Measurements from ENCODE around the gene SLC6A3. TPM values are rescaled to one million over a fixed set of nuclear protein-coding genes. Genes with fewer than 3 reads are reported as not detected.

SLC6A3 gene
- total and polyA plus RNA-seq, 9 of the 15 experiments (the other 6 are each of a cell fraction or from before 2014, with no cell fraction given): not detected

DNA sequence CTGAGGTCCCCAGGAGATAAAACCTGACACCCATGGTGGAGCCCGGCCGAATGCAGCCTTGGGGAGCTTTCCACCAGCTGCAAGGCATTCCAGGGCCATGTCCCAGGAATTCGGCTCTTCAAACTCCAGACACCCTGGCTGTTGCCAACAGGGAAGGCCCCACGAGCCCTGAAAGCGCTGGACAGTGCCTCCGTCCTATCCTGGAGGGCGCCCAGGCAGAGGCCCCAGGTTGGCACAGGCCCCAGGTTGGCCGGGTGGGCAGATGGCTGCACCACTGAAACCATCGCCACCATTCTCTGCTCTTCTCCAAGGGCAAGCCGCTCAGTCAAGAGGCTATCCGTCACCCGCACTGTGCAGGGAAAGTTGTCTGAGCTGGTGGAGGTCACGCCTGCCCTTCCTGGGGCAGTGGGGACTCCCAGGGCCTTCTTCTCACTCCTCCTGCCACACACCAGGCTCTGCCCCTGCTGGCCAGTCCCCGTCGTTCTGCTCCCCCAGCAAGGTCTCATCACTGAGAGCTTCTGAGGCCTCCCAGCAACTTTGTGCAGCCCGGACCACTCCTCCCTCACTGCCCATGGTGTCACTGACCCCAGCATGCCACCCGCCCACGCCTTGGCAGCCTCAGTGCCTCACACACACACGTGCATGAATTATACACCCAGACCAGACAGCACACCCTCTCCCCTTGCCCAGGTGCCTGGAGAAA is 21.2 kb downstream of the SLC6A3 start:
- in situ Hi-C loops (cut with MboI): no loop called here
- WGBS (ENCODE audit: insufficient coverage, low coverage, missing lambda C conversion rate): 2% methylated on average over 19 of the region's 19 CpGs
- BruUV-seq (replicated peaks): no TSS peak
- TF ChIP-seq ZNF79 (CRISPR knock-in tag; IDR thresholded peaks at IDR 0.05; ENCODE audit: low read depth) (no peak), CHD7 (IDR thresholded peaks at IDR 0.05; ENCODE audit: low read depth, low read length) (no peak), ZNF232 (CRISPR knock-in tag; IDR thresholded peaks at IDR 0.05) (no peak), SOX6 (IDR thresholded peaks at IDR 0.05) (no peak), ZNF584 (CRISPR knock-in tag; IDR thresholded peaks at IDR 0.05; ENCODE audit: low read depth) (no peak), GATAD2A (IDR thresholded peaks at IDR 0.05) (no peak), ZNF644 (tag; IDR thresholded peaks at IDR 0.05; ENCODE audit: low read depth) (no peak), ZNF764 (CRISPR knock-in tag; IDR thresholded peaks at IDR 0.05; ENCODE audit: low read depth) (no peak), TCF3 (CRISPR knock-in tag; IDR thresholded peaks at IDR 0.05) (no peak), ZNF449 (CRISPR knock-in tag; IDR thresholded peaks at IDR 0.05) (no peak)

More for the DNA sequence above, 21.2 kb downstream of the SLC6A3 start:
- H3K4me3 ChIP-seq: no peak overlapping the region
- ChIA-PET CTCF (ENCODE audit: low intra/inter-chr PET ratio) (no interaction called here), POLR2A (interaction anchor here (0.6 kb wide), 1 partner anchor 198 kb away, joined by 4 read pairs; no protein-coding TSS in a partner anchor)
- no peak overlapping the region for H2AFZ ChIP-seq (ENCODE audit: low read depth, low read length)
- no peak overlapping the region for H3K4me2 ChIP-seq (ENCODE audit: insufficient read depth, low read length)
- ATAC-seq (no peak), DNase-seq (ENCODE audit: extremely low read depth in 1 of 4, low spot score in 3 of 4) (no peak), FAIRE-seq (no peak)
- H3K4me1 ChIP-seq (replicated peaks in 1 of 2; ENCODE audit: control insufficient read depth in 2 of 2, insufficient read depth in 2 of 2, low read length in 2 of 2): peaks cover 0 to 6% of the 10 kb centered on the region in 2 experiments; a peak in 1 of 5 replicates
- no peaks in the 10 kb centered on the region for H3K36me3 ChIP-seq (ENCODE audit: control insufficient read depth, insufficient read depth, low read length)
- H3K9me3 ChIP-seq (replicated peaks; ENCODE audit: control insufficient read depth, insufficient read depth, low read depth, low read length): 0 out of 2 replicates have a peak, but pooled peaks cover 2% of the 10 kb centered on the region
- peaks cover 3% of the 10 kb centered on the region for H3K9me1 ChIP-seq (ENCODE audit: control insufficient read depth, insufficient read depth, low read length)
- no peaks in the 10 kb centered on the region for H3K79me2 ChIP-seq (ENCODE audit: control insufficient read depth, insufficient read depth, low read length)
- no peak overlapping the region for H3K27ac ChIP-seq (ENCODE audit: extremely low read depth, low read depth, low read length)
- intact Hi-C loops (cut with micrococcal nuclease): no loop called here
- peaks cover 0 to 16% of the 10 kb centered on the region in 2 experiments; a peak in 2 of 5 replicates for H3K27me3 ChIP-seq (ENCODE audit: control insufficient read depth in 2 of 2, insufficient read depth in 2 of 2, low read length in 2 of 2)
- H3K9ac ChIP-seq (ENCODE audit: insufficient read depth in 1 of 2, low read depth in 2 of 2, low read length in 2 of 2): no peak overlapping the region; a peak in 1 of 4 replicates
- H4K20me1 ChIP-seq (replicated peaks; ENCODE audit: control insufficient read depth, insufficient read depth, low read length): 0 out of 2 replicates have a peak, but pooled peaks cover 7% of the 10 kb centered on the region
